ENCODE measurements around the gene NLRC5. TPM values are rescaled to one million over a fixed set of nuclear protein-coding genes. Genes with fewer than 3 reads are reported as not detected.

Gene NLRC5
- total RNA-seq, 1 donor from 2014 or later = 4.5 TPM

DNA sequence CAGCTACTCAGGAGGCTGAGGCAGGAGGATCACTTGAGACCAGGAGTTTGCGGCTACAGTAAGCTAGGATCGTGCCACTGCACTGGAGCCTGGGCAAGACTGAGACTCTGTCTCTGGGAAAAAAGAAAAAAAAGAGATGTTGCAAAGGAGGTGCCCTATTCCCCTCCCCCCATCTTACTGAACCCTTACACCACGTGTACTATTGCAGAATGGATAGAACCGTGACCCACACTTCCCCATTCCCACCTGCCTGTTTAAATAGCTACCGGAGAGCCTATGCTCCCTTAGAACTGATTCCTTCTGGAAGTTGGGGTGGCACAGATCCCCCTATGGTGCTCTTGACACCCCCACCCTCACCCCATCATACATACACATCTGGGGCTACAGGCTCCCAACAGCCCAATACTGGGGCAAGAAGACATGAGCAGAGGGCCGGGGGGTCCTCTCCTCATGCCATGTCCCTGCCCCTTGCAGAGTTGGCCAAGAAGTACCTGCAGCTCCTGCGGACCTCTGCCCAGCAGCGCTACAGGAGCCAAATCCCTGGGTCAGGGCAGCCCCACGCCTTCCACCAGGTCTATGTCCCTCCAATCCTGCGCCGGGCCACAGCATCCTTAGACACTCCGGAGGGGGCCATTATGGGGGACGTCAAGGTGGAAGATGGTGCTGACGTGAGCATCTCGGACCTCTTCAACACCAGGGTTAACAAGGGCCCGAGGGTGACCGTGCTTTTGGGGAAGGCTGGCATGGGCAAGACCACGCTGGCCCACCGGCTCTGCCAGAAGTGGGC, 35.7 kb downstream of the NLRC5 start:
- no peak for TF ChIP-seq CTCF (conservative IDR thresholded peaks at IDR 0.05; ENCODE audit: low read depth, low read length)
- H3K4me3 ChIP-seq (ENCODE audit: low read depth, low read length) = no peak overlapping the region
- no peak for DNase-seq (ENCODE audit: low read depth)

- no peak for DNase-seq (ENCODE audit: low read depth)
- H3K4me3 ChIP-seq (ENCODE audit: low read depth, low read length) = no peak overlapping the region
- no peak for TF ChIP-seq CTCF (conservative IDR thresholded peaks at IDR 0.05; ENCODE audit: low read depth, low read length)
These were observed 36.8 kb downstream of the NLRC5 start for GRCh38 chr16:57025941-57026777.

GRCh38 chr16:57026778-57027062, 37.4 kb downstream of the NLRC5 start:
- DNase-seq (ENCODE audit: low read depth) = no peak
- no peak overlapping the region for H3K4me3 ChIP-seq (ENCODE audit: low read depth, low read length)
- TF ChIP-seq CTCF (conservative IDR thresholded peaks at IDR 0.05; ENCODE audit: low read depth, low read length) = no peak

- DNase-seq (ENCODE audit: low read depth) = no peak
- no peak for TF ChIP-seq CTCF (conservative IDR thresholded peaks at IDR 0.05; ENCODE audit: low read depth, low read length)
- H3K4me3 ChIP-seq (ENCODE audit: low read depth, low read length) = no peak overlapping the region
These were observed 37.7 kb downstream of the NLRC5 start for GRCh38 chr16:57027067-57027466.

DNA sequence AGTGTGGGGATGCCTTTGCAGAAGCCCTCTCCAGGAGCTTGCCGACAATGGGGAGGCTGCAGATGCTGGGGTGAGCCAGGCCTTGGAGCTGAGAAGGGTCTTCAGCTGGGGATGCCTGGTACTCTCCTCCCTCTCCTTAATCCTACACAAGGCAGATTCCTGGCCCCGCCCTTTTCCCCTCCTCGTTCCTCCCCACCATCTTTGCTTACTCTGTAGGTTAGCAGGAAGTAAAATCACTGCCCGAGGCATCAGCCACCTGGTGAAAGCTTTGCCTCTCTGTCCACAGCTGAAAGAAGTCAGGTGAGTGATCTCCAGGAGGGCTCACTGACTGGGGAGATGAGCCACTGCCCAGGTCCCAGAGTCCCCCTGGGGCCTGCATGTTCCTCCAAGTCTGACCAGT, 38.7 kb downstream of the NLRC5 start:
- no peak for DNase-seq (ENCODE audit: low read depth)
- H3K4me3 ChIP-seq (ENCODE audit: low read depth, low read length) = no peak overlapping the region
- TF ChIP-seq CTCF (conservative IDR thresholded peaks at IDR 0.05; ENCODE audit: low read depth, low read length) = no peak

- DNase-seq (ENCODE audit: low read depth) = no peak
- no peak for TF ChIP-seq CTCF (conservative IDR thresholded peaks at IDR 0.05; ENCODE audit: low read depth, low read length)
These were observed 40.1 kb downstream of the NLRC5 start for GRCh38 chr16:57029161-57030160.

More at GRCh38 chr16:57029161-57030160, 40.1 kb downstream of the NLRC5 start:
- H3K4me3 ChIP-seq (ENCODE audit: low read depth, low read length) = no peak overlapping the region
